ENCODE measurements around the gene ASXL2. TPM values are rescaled to one million over a fixed set of nuclear protein-coding genes. Genes with fewer than 3 reads are reported as not detected.

Gene ASXL2
- total RNA-seq, 1 donor from 2014 or later: 21.3 TPM

GRCh38 chr2:25763575-25763974, 114.7 kb downstream of the ASXL2 start:
- intact Hi-C loops (cut with DNase I): no loop called here
- ATAC-seq (ENCODE audit: poor library complexity): no peak

DNA sequence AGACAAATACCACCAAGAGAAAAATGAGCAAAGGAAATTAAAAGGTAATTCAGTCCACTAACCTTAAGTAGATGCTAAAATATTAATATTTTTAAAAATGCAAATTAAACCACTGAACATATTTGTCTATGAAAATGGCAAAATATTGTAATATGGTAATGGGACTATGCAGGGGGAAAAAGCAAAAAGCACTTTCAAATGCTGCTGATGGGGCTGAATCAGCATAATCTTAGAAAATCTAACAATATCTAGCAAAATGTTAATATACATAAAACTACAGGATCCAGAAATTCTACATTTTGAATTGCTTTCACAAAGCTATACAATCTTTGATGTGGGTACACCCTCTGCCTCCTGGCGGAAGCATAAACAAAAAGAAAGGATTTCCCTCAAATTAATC, 118.0 kb downstream of the ASXL2 start:
- no peak for ATAC-seq (ENCODE audit: poor library complexity)
- no peak for DNase-seq
- intact Hi-C loops (cut with DNase I): no loop called here

More at GRCh38 chr2:25763575-25763974, 114.7 kb downstream of the ASXL2 start:
- DNase-seq: no peak

GRCh38 chr2:25758348-25758747, 119.9 kb downstream of the ASXL2 start:
- intact Hi-C loops (cut with DNase I): no loop called here
- no peak for ATAC-seq (ENCODE audit: poor library complexity)
- no peak for DNase-seq

- ATAC-seq (ENCODE audit: poor library complexity) (no peak), DNase-seq (no peak)
- intact Hi-C loops (cut with DNase I): no loop called here
Measured at GRCh38 chr2:25757906-25758305, 120.4 kb downstream of the ASXL2 start.

DNA sequence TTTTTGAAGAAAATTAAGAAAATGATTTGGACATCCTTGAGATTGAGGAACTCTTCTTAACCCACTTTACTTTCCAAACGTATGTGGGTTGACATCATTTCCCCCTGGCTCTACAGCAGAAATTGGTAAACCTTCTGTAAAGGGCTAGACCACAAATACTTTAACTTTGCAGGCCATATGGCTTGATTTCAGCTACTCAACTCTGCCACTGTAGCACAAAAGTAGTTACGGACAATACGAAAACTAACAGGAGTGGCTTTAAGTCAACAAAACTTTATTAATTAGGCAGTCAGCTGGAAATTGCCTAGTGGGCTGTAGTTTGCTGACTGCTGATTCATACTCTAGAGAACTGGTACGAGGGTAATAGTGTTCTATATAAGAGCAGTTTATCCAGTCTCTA, 121.8 kb downstream of the ASXL2 start:
- no peak for ATAC-seq (ENCODE audit: poor library complexity)
- intact Hi-C loops (cut with DNase I): no loop called here
- DNase-seq: no peak

GRCh38 chr2:25749676-25750075, 128.6 kb downstream of the ASXL2 start:
- ATAC-seq (ENCODE audit: poor library complexity) (no peak), DNase-seq (no peak)
- intact Hi-C loops (cut with DNase I): no loop called here

DNA sequence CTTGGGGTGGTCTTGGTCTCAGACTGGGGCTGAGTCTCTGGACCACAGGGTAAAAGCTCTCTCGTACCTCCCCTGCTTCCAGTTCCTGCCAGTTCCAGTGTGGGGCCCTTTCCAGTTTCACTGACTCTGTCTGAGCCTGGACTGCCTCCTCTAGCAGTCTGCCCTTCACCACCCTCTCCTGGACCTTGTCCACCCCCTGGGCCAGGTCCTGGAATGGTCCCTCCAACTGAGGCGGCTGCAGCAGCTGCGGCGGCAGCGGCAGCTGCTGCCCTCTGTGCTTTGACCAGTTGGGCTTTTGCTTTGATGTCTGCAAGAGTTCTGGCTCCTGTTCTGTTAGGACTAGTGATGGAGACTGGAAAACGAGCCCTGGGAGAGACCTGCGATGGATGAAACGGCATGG, 134.2 kb downstream of the ASXL2 start:
- intact Hi-C loops (cut with DNase I): no loop called here
- peak; percentile 24 for ATAC-seq (ENCODE audit: poor library complexity)
- no peak for DNase-seq

DNA sequence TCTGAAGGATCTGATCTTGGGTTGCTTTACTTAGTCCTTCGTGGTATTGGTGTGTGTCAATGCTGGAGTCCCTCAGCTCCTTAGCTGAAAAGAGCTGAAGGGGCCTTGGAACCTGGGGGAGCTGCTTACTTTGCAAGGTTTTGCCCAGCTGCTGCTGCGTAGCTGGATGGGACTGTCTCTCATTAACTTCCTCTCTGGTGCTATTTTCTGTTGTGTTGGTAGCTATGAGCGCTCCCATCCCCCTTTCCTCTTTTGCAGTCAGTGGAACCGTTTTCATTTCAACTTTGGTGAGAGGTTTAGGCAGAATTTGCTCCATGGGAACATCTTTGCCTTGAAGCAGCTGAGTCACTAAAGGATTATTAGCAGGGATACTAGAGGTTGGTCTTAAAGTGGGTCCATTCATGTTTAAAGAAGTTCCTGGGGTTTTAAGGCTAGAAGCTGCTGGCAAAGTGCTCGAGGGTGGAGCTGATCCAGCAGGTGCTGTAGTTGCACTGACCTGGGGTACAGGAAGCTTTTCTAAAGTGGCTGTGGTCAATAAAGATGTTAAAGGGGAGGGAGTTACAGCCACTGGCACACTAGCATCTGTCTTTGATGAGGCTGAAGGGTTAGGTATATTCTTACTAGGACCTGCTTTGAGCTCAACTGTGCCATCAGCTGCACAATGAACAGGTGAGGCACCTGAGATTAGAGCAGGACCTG, 135.0 kb downstream of the ASXL2 start:
- ATAC-seq (ENCODE audit: poor library complexity) (no peak), DNase-seq (no peak)
- intact Hi-C loops (cut with DNase I): no loop called here

- intact Hi-C loops (cut with DNase I): no loop called here
- no peak for DNase-seq
- no peak for ATAC-seq (ENCODE audit: poor library complexity)
Measured at GRCh38 chr2:25742501-25742900, 135.8 kb downstream of the ASXL2 start.

DNA sequence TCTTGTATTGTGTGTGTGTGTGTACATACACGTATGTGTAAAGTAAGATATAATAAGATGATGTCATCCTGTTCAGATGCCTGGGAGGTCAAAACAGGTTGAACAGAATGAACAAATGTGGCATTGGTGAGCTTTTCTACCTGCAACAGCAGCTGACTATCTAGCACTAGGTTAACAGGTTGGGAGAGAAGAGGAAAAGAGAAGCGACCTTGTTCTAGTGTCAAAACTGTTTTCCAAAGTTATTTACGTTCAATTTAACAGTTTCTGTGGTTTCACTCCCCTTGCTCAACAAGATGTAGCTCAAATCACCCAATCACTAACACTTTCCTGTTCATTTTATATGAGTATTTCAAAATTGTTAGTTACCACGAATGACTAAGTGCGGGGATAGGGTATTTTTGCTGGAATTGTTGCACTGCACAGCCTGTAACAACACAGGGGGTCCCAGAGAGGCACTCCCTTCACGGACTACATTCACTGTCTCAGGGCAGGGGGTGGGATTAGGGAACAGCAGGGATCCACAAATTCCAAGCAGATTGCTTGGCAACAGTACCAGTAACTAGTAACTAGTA, 137.4 kb downstream of the ASXL2 start:
- ATAC-seq (ENCODE audit: poor library complexity) (no peak), DNase-seq (no peak)
- intact Hi-C loops (cut with DNase I): no loop called here

- DNase-seq: no peak
- intact Hi-C loops (cut with DNase I): no loop called here
- ATAC-seq (ENCODE audit: poor library complexity): peak; percentile 64
Measured at GRCh38 chr2:25738383-25739343, 139.6 kb downstream of the ASXL2 start.

- ATAC-seq (ENCODE audit: poor library complexity): no peak
- DNase-seq: no peak
- intact Hi-C loops (cut with DNase I): no loop called here
Measured at GRCh38 chr2:25736899-25737515, 141.3 kb downstream of the ASXL2 start.

DNA sequence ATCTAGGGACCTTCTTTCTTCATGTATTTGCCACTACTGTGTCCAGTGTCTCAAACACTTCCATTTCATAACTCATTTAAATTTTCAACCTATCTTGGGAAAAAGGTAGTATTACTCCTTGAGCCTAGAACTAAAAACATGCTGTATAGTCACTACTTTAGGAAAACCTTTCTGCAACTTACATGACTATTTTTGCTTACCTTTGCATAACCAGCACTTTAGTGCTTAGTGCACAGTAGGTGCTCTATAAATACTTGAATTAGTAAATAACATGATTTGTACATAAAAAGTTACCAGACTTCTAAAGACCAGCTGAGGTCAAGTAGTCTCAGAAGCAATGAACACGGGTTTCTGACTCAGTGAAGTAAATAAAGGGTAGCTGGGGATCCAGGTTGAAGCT, 142.5 kb downstream of the ASXL2 start:
- intact Hi-C loops (cut with DNase I): no loop called here
- DNase-seq (no peak), ATAC-seq (ENCODE audit: poor library complexity) (no peak)

GRCh38 chr2:25728559-25728958, 149.7 kb downstream of the ASXL2 start:
- no peak for DNase-seq
- intact Hi-C loops (cut with DNase I): no loop called here
- ATAC-seq (ENCODE audit: poor library complexity): no peak

DNA sequence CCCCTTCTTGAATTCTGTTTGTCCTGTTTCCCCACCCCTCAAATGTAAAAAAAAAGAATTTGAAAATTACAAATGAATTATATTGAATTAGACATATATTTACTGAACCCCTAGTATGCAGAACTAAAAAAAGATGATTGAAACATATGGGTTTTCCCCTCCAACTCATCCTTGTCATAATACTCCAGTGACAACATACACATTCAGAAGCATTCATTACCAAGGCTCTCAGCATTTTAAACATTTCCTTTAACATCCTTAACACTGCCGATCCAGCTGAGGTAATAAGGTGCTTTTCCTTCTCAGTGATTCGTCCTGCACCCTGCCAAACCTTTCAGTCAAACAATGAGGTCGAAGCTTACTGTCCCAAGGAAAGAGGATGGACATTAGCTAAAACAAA, 151.8 kb downstream of the ASXL2 start:
- intact Hi-C loops (cut with DNase I): no loop called here
- DNase-seq (no peak), ATAC-seq (ENCODE audit: poor library complexity) (no peak)

- ATAC-seq (ENCODE audit: poor library complexity): no peak
- DNase-seq: no peak
- intact Hi-C loops (cut with DNase I): no loop called here
Measured at GRCh38 chr2:25725877-25726276, 152.4 kb downstream of the ASXL2 start.

GRCh38 chr2:25724756-25725155, 153.5 kb downstream of the ASXL2 start:
- intact Hi-C loops (cut with DNase I): no loop called here
- no peak for DNase-seq
- no peak for ATAC-seq (ENCODE audit: poor library complexity)

DNA sequence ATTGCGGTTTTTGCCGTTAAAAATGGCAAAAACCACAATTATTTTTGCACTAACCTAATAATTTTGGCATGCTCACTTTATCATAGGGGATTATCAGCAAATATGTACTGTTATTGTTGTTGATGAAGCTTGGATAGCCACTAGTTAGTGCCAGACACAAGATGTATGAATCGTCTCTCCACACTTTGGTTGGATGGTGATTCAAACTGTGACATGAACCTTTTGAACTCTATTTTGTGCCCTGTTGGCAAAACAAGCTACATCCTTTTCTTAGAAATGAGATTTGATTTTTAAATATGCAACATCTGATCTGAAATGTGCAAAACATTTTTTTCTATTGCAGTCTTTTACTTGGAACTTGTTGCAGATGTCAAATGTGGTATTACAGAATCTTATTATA, 156.1 kb downstream of the ASXL2 start:
- ATAC-seq (ENCODE audit: poor library complexity) (no peak), DNase-seq (no peak)
- intact Hi-C loops (cut with DNase I): no loop called here

DNA sequence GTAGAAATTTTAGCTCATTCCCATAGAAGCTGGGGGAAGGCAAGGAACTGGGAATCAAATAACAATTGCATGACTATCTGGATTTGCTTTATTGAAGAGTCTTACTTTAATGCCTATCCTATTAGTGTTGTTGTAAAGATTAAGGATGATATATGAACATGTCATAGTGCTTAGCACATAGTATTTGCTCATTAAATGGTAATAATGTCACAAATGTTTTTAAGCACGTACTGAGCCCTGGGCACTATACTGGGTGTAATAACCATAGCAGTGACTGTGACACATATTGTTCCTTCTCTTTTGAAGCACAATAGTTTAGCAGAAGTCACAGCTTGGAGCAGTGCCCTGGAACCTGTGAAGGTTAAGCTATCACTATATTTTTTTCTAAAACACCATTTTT, 157.7 kb downstream of the ASXL2 start:
- DNase-seq (no peak), ATAC-seq (ENCODE audit: poor library complexity) (no peak)
- intact Hi-C loops (cut with DNase I): no loop called here
